DND-41 (cell line): ENCODE data around the gene SYT3.

Experiments
- ATAC-seq: fragments of 200-7000 bp; cut with Tn5 transposase; 3 replicates; pipeline ENCODE4 v1.9.1; 2021; ENCODE audit warnings: low read depth; ENCODE audit not compliant: insufficient read depth
- DNase-seq: peaks from one replicate; pipeline ENCODE4 v3.0.0-alpha.2; 2020
- H2AFZ ChIP-seq: 2 replicates; pipeline ENCODE4 v1.6.0; 2012; ENCODE audit warnings: low read depth, low read length
- H3K27ac ChIP-seq: 2 replicates; pipeline ENCODE4 v1.5.1; 2012; ENCODE audit warnings: low read length, inconsistent platforms
- H3K27me3 ChIP-seq: fragments of 200-600 bp; sonication (generic); 2 replicates; pipeline ENCODE4 v1.6.0; 2012; ENCODE audit warnings: low read length, mild to moderate bottlenecking, inconsistent platforms; ENCODE audit not compliant: insufficient read depth, poor library complexity
- H3K36me3 ChIP-seq: 2 replicates; pipeline ENCODE4 v1.5.1; 2012; ENCODE audit warnings: low read length, inconsistent platforms; ENCODE audit not compliant: insufficient read depth
- H3K4me1 ChIP-seq: 2 replicates; pipeline ENCODE4 v1.5.1; 2012; ENCODE audit warnings: mild to moderate bottlenecking, low read length; ENCODE audit not compliant: insufficient read depth
- H3K4me2 ChIP-seq: 2 replicates; pipeline ENCODE4 v1.6.0; 2012; ENCODE audit warnings: mild to moderate bottlenecking, moderate library complexity, low read length, inconsistent platforms; ENCODE audit not compliant: insufficient read depth
- H3K4me3 ChIP-seq, 2 experiments: fragments of 200-600 bp in 1 of 2; shearing (Covaris generic) in 1 of 2; 2 replicates each; pipeline ENCODE4 v1.5.1; 2012 to 2016; ENCODE audit warnings: inconsistent platforms in 2 of 2, low read length in 2 of 2, mild to moderate bottlenecking in 2 of 2, low read depth in 1 of 2, moderate library complexity in 1 of 2
- H3K79me2 ChIP-seq: 2 replicates; pipeline ENCODE4 v1.6.0; 2012; ENCODE audit warnings: low read length, inconsistent platforms; ENCODE audit not compliant: insufficient read depth
- H3K9ac ChIP-seq: 2 replicates; pipeline ENCODE4 v1.6.0; 2012; ENCODE audit warnings: low read depth, mild to moderate bottlenecking, inconsistent platforms, low read length, moderate library complexity
- H3K9me3 ChIP-seq: 2 replicates; pipeline ENCODE4 v1.5.1; 2012; ENCODE audit warnings: low read length, moderate library complexity, mild to moderate bottlenecking, inconsistent platforms; ENCODE audit not compliant: insufficient read depth, severe bottlenecking
- H4K20me1 ChIP-seq: 2 replicates; pipeline ENCODE4 v1.6.0; 2012; ENCODE audit warnings: low read length; ENCODE audit not compliant: insufficient read depth
- EZH2 ChIP-seq: IDR thresholded peaks from 3 replicates; pipeline ENCODE4 v1.6.1; 2012; ENCODE audit warnings: borderline replicate concordance, low read depth, mild to moderate bottlenecking, moderate library complexity, low read length, inconsistent platforms; ENCODE audit not compliant: severe bottlenecking
- TF ChIP-seq, protein P1 (sequence below): IDR thresholded peaks from 2 replicates; pipeline ENCODE4 v1.5.1; 2012; ENCODE audit warnings: borderline replicate concordance, low read length, moderate library complexity, mild to moderate bottlenecking; ENCODE audit not compliant: poor library complexity, severe bottlenecking; ENCODE audit errors: extremely low read depth

SYT3 gene

GRCh38 chr19:50633359-50633758 is 6.3 kb downstream of the SYT3 start:
- H3K27ac ChIP-seq = no peak overlapping the region
- H4K20me1 ChIP-seq = no peaks in the 10 kb centered on the region
- TF ChIP-seq EZH2 = no peak
- TF ChIP-seq, protein P1, sequence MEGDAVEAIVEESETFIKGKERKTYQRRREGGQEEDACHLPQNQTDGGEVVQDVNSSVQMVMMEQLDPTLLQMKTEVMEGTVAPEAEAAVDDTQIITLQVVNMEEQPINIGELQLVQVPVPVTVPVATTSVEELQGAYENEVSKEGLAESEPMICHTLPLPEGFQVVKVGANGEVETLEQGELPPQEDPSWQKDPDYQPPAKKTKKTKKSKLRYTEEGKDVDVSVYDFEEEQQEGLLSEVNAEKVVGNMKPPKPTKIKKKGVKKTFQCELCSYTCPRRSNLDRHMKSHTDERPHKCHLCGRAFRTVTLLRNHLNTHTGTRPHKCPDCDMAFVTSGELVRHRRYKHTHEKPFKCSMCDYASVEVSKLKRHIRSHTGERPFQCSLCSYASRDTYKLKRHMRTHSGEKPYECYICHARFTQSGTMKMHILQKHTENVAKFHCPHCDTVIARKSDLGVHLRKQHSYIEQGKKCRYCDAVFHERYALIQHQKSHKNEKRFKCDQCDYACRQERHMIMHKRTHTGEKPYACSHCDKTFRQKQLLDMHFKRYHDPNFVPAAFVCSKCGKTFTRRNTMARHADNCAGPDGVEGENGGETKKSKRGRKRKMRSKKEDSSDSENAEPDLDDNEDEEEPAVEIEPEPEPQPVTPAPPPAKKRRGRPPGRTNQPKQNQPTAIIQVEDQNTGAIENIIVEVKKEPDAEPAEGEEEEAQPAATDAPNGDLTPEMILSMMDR = no peak
- H3K9ac ChIP-seq = no peak overlapping the region
- no peaks in the 10 kb centered on the region for H3K79me2 ChIP-seq
- no peak overlapping the region for H2AFZ ChIP-seq
- no peak overlapping the region for H3K4me3 ChIP-seq
- no peaks in the 10 kb centered on the region for H3K4me1 ChIP-seq
- peaks cover 14% of the 10 kb centered on the region for H3K9me3 ChIP-seq
- DNase-seq (no peak), ATAC-seq (no peak)
- no peaks in the 10 kb centered on the region for H3K36me3 ChIP-seq
- no peak overlapping the region for H3K4me2 ChIP-seq
- no peaks in the 10 kb centered on the region for H3K27me3 ChIP-seq

DNA sequence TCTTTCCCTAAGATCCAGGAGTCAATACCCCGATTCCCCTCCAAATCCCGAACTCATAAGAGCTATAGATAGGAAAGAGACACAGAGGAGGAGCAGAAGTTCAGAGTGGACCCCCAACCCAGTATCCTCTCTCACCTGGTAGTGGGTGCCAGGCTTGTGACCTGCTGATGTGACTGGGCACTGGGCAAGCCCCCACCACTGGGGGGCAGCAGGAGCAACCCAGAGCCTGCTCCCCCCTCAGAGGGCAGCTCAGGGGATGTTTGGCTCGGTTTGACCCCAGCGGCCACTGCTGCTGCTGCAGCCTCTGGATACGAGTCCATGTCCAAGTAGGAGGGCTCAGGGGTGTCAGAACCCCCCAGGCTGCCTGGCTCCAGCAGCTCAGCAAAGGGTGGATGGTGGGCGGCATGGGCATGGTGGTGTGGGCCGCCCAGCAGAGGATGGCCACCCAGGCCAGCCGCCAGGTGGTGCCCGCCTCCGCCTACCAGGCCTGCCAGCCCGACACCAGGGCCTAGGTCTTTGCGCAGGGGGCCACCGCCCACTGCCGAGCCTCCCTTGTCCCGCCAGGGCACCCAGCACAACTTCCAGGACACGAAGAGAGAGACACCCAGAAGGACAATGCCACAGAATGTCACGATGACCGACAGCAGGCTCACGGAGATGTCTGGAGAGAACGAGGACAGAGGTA is 7.4 kb downstream of the SYT3 start:
- Histone ChIP-seq H3K4me3 (no peak overlapping the region), H3K4me1 (no peaks in the 10 kb centered on the region), H2AFZ (no peak overlapping the region), H3K4me2 (no peak overlapping the region), H3K27me3 (no peaks in the 10 kb centered on the region), H4K20me1 (no peaks in the 10 kb centered on the region), H3K79me2 (no peaks in the 10 kb centered on the region), H3K9ac (no peak overlapping the region), H3K36me3 (no peaks in the 10 kb centered on the region), H3K9me3 (peaks cover 14% of the 10 kb centered on the region), H3K27ac (no peak overlapping the region)
- TF ChIP-seq, protein P1 = no peak
- no peak for TF ChIP-seq EZH2
- ATAC-seq = no peak
- no peak for DNase-seq

DNA sequence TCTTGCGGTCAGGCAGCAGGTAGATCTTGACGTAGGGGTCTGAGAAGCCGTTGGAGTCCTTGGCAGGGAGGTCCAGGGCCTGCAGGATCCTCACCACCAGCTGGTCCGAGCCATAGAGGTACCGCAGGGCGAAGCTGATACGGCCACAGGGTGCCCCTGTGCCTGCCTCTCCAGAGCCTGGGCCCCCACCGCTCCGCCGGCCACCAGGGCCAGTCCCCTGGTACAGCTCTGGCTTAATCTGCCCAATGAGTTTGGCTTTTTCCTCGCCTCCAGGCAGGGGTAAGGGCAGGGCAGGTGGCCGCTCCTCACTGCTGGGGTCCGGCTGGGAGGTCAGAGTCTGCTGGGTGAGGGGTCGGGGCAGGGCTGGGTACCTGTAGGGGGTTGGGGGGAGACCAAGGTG is 9.9 kb downstream of the SYT3 start:
- Histone ChIP-seq H3K4me3 (no peak overlapping the region), H3K79me2 (no peaks in the 10 kb centered on the region), H3K9me3 (peaks cover 12% of the 10 kb centered on the region), H3K4me1 (no peaks in the 10 kb centered on the region), H3K4me2 (no peak overlapping the region), H3K36me3 (no peaks in the 10 kb centered on the region), H4K20me1 (no peaks in the 10 kb centered on the region), H3K27ac (no peak overlapping the region), H3K27me3 (no peaks in the 10 kb centered on the region), H3K9ac (no peak overlapping the region), H2AFZ (no peak overlapping the region)
- ATAC-seq = no peak
- no peak for DNase-seq
- no peak for TF ChIP-seq EZH2
- TF ChIP-seq, protein P1 = no peak

- H3K79me2 ChIP-seq = no peaks in the 10 kb centered on the region
- H3K36me3 ChIP-seq = no peaks in the 10 kb centered on the region
- no peaks in the 10 kb centered on the region for H4K20me1 ChIP-seq
- H2AFZ ChIP-seq = no peak overlapping the region
- no peak overlapping the region for H3K9ac ChIP-seq
- H3K27ac ChIP-seq = no peak overlapping the region
- DNase-seq (no peak), ATAC-seq (no peak)
- no peaks in the 10 kb centered on the region for H3K27me3 ChIP-seq
- H3K9me3 ChIP-seq = peaks cover 9% of the 10 kb centered on the region
- no peak overlapping the region for H3K4me2 ChIP-seq
- no peak overlapping the region for H3K4me3 ChIP-seq
- H3K4me1 ChIP-seq = no peaks in the 10 kb centered on the region
- no peak for TF ChIP-seq EZH2
- TF ChIP-seq, protein P1 = no peak
Measured at GRCh38 chr19:50629194-50629593, 10.5 kb downstream of the SYT3 start.
